ENCODE results near the gene IFT20.

The IFT20 gene, protein sequence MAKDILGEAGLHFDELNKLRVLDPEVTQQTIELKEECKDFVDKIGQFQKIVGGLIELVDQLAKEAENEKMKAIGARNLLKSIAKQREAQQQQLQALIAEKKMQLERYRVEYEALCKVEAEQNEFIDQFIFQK

DNA sequence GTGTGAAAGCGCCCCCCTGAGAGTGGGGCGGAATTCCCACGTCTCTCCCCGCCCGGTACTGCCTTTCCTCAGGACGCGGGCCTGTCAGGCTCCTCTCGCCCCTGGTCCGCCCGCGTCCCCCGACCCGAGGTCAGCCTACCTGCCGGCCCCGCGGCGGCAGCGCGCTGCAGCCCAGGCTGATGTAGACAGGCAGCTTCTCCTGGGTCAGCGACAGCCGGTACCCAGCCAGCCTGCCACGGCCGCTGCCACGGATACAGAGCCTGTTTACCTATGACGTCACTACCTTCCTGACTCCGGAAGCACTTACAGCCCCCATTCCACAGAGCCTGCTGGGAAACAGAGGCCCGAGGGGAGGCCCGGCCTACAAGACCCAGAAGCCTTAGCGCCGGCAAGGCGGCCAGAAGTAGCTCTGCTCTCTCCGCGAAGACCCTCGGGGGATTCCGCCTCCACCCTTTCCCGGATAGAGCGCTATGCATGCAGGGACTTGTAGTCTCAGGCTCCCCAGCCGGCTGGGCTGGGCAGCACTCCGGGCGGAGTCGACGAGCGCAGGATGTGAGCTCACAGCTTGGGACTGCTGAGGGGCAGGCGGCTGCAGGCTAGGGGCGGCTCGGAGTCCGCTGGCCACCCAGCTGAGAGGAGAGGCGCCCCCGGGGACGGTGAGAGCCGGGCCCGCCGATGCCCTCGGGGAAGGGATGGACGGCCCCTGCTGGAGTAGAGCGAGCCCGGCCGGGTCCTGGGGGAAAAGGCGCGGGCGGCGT is at the start of gene IFT20, which contains the start of gene TNFAIP1:
TSS of gene IFT20 (minus strand) at position 272 of the 758 bp plus-strand sequence. CDS start 3,487 bp downstream, outside the sequence.
TSS of gene TNFAIP1 (plus strand) at position 561 of the 758 bp plus-strand sequence. CDS start 3,761 bp downstream, outside the sequence.
- in situ Hi-C loops (cut with MboI; ENCODE audit: low sequenced_read_pairs), result no loop called here

DNA sequence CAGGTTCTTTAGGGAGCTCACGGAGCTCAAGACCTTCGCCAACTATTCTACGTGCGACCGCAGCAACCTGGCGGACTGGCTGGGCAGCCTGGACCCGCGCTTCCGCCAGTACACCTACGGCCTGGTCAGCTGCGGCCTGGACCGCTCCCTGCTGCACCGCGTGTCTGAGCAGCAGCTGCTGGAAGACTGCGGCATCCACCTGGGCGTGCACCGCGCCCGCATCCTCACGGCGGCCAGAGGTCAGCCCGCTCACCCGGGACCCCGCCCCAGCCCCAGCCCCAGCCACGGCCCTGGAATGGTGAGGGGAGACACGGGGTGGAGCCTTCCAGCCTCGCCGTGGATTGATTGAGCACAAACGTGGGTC is 49.7 kb upstream of the IFT20 start:
- in situ Hi-C loops (cut with MboI; ENCODE audit: low sequenced_read_pairs), result no loop called here

DNA sequence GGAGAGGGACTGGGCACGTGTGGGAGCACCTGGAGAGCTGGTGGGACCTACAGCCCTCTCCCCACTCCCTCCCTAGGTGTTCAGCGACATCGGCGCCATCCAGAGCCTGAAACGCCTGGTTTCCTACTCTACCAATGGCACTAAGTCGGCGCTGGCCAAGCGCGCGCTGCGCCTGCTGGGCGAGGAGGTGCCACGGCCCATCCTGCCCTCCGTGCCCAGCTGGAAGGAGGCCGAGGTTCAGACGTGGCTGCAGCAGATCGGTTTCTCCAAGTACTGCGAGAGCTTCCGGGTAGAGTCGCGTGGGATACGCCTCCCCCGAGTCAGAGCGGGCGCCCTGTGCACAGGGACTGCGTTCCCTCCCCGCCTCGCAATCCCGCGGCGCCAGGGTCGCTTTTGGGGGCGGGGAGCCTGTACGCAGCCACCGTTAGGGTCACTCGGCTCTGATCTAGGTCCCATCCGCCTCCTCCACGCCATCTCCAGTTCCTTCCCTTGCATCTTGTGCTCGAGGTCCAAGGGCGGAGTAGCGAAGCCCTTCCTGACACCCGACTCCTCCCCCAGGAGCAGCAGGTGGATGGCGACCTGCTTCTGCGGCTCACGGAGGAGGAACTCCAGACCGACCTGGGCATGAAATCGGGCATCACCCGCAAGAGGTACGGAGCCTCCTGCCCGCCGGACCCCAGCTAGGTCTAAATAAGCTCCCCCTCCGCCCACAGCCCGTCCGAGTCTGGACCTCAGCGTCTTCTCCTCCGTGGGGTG is 49.2 kb upstream of the IFT20 start:
- in situ Hi-C loops (cut with MboI; ENCODE audit: low sequenced_read_pairs), result no loop called here

DNA sequence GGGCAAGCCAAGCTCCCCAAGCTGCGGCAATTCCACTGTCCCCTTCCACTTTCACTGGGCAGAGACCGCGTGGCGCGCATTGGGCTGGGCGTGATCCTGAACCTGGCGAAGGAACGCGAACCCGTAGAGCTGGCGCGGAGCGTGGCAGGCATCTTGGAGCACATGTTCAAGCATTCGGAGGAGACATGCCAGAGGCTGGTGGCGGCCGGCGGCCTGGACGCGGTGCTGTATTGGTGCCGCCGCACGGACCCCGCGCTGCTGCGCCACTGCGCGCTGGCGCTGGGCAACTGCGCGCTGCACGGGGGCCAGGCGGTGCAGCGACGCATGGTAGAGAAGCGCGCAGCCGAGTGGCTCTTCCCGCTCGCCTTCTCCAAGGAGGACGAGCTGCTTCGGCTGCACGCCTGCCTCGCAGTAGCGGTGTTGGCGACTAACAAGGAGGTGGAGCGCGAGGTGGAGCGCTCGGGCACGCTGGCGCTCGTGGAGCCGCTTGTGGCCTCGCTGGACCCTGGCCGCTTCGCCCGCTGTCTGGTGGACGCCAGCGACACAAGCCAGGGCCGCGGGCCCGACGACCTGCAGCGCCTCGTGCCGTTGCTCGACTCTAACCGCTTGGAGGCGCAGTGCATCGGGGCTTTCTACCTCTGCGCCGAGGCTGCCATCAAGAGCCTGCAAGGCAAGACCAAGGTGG is 46.0 kb upstream of the IFT20 start:
- in situ Hi-C loops (cut with MboI; ENCODE audit: low sequenced_read_pairs), result no loop called here

DNA sequence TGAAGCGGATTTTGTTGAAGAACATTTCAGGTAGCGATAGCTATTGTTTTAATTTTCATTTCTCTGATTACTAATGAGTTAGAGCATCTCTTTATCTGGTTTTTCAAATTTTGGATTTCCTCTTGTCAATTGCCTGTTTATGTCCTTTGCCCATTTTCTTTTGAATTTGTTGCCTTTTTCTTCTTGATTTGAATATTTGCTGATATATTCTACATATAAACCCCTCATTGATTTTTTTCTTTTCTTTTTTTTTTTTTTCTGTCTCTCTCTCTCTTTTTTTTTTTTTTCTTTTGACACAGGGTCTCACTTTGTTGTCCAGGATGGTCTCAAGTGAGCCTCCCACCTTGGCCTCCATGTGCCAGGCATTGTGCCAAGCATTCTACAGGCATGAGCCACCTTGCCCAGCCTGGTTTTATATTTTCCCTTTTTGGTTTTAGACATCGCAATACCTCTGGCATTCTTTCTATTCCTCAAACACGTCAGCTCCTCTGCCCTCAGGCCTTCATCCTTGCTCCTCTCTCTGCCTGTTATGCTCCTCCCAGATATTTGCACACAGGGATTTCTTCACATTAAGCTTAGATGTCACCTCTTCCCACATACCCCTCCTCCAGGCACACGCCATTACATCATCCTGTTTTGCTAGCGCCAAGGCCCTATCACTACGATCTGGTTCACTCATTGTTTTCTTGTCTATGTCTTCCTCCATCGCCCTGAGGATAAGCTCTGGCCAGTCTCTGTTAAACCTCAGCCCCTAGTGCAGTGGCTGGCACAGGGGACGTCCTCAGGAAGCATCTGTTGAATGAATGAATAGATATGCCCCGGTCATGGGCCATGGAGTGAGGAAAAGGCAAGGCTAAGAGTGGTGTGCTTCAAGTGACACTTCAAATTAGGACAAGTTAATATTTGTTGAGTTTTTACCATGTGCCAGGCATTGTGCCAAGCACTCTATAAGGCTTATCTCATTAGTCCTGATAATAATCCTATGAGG is 44.8 kb upstream of the IFT20 start:
- in situ Hi-C loops (cut with MboI; ENCODE audit: low sequenced_read_pairs), result no loop called here

DNA sequence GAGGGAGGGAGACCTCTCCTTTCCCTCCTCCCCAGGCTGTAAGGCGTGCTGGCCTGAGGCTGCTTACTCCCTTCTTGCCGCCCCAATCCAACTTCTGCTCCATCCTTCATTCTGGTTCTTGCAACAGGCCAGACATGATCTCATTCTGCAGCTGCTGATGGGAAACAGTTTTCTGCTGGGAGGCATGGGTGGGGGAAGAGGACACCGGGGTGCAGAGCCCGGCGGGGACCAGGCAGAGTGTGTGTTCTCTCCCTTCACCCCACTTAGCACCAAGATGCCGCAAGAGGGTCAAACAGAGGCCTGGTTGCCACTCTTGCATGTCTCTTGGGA is 37.6 kb upstream of the IFT20 start:
- in situ Hi-C loops (cut with MboI; ENCODE audit: low sequenced_read_pairs), result no loop called here

DNA sequence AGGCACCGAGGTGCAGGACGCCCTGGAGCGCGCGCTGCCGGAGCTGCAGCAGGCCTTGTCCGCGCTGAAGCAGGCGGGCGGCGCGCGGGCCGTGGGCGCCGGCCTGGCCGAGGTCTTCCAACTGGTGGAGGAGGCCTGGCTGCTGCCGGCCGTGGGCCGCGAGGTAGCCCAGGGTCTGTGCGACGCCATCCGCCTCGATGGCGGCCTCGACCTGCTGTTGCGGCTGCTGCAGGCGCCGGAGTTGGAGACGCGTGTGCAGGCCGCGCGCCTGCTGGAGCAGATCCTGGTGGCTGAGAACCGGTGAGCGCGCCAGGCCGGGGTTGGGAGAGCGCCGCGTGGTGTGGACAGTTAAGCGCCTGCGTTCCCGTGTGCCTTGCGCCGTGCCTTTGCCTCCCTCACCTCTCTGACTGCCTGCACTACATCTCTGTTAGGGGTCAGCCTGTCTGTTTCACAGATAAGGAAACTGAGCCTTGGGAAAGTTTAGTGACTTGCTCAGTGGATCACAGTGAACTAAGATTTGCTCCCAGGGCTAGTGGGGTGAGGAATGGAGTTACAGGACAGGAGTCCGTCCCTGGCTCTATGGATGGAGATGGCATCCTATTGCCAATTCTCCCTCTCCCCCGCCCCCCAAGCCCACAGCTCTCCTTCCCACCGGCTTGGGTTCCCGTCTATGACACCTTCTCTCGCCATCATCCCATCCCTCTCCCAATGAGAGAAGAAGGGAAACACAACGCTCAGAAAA is 37.1 kb upstream of the IFT20 start:
- in situ Hi-C loops (cut with MboI; ENCODE audit: low sequenced_read_pairs), result no loop called here

DNA sequence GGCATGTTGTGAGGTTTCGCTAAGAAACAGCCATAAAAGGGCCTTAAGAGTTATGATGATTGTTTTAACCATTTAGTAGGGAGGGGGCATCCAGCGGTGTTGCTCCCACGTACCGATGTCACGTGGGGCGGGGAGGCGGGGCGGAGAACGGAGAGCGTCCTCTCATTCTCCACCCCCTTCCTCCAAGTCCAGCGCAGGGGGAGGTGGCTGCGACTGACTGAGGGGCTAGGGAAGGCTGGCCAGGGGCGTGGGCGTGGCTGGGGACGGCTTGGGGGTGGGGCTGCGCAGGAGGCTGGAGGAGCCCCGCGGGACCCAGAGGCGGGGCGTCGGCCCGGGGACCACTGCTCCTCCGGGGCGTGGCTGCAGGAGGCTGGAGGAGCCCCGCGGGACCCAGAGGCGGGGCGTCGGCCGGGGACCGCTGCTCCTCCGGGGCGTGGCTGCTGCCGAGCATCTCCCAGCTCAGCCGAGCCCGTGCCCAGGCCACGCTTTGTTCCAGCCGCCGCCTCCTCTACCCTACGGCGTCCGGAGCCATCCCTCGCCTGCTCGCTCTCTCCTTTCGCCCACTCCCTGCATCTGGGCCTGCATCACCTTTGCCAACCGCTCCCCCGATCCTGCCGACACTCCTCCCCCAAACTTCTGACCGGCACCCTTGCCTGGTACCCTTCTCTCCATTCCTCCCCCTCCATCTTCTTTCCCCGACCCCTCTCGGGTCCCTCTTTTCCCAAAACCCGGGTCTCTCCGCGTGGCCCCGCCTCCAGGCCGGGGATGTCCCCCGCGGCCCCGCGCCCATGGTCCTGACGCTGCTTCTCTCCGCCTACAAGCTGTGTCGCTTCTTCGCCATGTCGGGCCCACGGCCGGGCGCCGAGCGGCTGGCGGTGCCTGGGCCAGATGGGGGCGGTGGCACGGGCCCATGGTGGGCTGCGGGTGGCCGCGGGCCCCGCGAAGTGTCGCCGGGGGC is 36.3 kb upstream of the IFT20 start, which contains the start of gene SARM1:
TSS of gene SARM1 (plus strand) at position 450 of the 958 bp plus-strand sequence. CDS start at position 789, 339 bp downstream.
- in situ Hi-C loops (cut with MboI; ENCODE audit: low sequenced_read_pairs), result no loop called here

DNA sequence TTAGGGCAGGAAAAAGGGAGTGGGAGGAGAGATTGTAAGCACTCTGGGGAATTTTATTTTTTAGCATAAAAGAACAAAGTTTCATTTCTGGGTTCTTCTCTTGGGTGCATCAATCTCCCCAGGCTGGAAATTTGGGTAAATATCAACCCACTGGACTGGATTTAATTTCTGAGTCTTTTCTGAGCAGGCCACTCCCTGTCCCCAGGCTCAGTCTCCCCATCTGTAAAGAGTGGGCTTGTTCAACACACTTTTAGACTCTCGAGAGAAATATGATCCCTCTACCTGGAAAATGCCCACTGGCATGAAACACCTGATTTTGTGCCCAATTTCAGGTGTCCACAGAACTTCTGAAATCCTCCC is 35.5 kb upstream of the IFT20 start:
- in situ Hi-C loops (cut with MboI; ENCODE audit: low sequenced_read_pairs), result no loop called here

DNA sequence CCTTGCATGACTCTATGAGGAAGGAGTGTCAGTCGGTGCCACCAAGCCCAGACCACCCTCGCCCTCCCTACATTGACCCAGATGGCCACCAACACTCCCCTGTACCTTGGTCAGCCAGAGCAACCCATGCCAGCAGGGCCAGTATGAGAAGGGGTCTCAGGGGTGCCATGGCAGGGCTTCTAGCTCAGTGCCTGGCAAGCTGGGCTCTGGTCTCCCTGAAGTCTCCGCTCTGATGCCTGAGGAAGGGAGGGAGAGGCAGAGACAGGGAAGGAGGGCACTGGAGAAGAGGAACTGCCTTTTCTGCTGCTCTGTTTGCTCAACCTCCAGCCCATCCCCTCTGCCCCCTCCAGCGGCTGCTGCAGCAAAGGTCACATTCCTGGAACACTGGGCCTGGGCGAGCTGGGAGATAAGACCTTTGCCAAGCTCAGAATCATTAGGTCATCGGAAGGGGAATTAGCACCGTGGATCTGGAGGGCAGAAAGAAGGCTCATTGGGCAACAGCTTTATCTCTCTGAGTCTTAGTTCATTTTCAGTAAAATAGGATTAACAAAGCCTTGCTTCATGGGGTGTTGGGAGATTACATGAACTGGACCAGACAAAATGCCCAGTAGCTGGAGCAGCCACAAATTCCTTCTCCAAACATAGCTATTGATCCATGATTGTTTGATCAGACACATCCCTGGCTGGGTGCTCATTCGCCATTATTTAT is 34.9 kb upstream of the IFT20 start, which contains the start of gene VTN:
TSS of gene VTN (minus strand) at position 273 of the 709 bp plus-strand sequence. CDS start at position 169, 104 bp downstream.
- in situ Hi-C loops (cut with MboI; ENCODE audit: low sequenced_read_pairs), result no loop called here

DNA sequence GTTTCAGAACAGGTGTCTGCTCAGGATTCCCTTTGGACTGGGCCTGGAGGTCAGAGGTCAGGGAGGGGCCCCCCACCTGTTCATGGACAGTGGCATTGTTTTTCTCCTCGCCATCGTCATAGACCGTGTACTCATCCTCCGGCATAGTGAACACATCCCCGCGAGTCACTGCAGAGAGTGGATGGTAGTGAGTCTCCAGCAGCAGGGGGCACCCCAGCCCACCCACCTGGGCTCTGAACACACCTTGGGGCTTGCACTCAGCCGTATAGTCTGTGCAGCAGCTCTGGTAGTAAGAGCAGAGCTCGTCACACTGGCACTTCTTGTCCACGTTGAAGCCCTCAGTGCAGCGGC is 34.4 kb upstream of the IFT20 start:
- in situ Hi-C loops (cut with MboI; ENCODE audit: low sequenced_read_pairs), result no loop called here

DNA sequence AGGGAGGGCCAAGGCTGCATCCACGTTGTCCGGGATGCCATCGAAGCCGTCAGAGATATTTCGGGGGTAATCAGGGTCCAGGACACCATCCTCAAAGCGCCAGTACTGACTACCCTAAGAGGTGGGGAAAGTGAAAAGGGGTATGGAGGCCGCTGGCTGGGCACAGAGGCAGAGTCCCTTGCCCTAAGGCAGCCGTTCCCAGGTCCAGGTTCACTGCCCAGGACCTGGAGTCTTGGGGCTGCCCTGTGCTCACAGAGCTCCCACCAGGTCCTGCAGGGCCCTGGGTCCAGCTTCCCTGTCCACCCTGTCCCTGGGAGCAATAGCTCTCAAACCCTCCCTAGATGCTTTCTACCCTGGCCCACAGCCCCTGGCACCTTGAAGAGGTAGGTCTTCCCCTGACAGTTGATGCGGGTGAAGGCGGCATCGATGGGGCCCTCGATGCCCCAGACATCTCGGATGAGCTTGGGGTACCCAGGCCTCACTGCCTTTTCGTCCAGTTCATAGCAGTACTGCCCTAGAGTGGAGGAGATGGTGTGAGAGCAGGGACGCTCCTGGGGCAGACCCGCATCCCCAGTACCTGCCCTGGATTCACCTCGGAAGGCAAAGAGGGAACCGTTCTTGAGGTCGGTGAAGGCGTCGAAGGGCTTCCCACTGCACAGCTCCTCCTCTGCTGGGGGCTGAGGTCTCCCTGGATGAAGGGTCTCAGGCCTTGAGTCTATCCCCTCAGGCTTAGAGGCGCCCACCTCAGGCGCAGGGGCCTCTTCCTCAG is 33.8 kb upstream of the IFT20 start:
- in situ Hi-C loops (cut with MboI; ENCODE audit: low sequenced_read_pairs), result no loop called here

DNA sequence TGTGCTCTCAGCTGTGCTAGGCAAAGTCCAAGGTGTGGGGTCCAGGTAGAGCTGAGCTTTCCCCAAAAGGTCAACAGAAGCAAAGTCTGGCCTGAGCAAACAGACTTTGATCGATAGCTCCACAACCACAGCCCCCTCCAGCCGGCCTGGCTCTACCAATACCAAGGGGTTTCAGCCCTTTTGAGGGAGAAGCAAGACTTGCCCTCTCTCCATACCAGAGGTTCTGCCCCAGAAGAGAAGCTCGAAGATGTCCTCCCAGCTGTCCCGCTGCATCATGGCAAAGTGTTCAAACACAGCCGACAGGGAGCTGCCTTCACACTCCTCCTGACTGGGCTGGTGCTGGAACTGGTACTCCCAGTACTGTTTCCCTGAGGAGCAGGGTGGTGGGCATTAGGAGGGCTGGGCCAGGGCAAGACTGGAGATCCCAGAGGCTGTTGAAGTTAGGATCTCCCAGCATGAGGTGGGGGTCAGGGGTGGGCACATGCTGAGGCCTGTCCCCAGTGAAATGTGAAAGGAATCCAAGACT is 33.1 kb upstream of the IFT20 start:
- in situ Hi-C loops (cut with MboI; ENCODE audit: low sequenced_read_pairs), result no loop called here

DNA sequence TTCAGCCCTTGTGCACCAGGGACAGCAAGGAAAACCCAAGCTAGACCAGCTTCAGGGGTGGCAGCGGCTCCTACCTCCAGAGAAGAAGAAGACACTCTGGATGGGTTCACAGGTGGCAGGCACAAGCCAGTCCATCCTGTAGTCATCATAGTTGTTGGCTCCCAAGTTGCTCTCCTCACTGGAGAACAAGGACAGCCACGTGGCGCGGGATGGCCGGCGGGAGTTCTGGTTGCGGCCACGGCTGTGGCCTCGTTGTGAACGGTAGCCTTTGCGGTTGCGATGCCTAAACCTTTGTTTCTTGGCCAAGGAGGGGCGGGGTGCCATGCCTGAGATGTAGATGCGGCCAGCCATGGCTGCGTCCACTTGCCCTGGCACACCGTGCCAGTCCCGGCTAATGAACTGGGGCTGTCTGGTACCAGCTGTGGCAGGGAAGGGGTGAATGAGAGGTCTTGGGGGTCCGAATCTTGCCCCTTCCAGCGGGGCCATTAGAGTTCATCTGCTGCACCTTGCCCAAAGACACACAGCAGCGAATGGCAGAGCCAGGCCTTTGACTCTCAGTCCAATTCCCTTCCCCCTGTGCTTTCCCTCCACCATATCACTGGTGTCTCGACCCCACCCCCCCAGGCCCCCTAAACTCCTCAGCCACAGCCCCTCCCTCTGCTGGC is 32.5 kb upstream of the IFT20 start:
- in situ Hi-C loops (cut with MboI; ENCODE audit: low sequenced_read_pairs), result no loop called here

DNA sequence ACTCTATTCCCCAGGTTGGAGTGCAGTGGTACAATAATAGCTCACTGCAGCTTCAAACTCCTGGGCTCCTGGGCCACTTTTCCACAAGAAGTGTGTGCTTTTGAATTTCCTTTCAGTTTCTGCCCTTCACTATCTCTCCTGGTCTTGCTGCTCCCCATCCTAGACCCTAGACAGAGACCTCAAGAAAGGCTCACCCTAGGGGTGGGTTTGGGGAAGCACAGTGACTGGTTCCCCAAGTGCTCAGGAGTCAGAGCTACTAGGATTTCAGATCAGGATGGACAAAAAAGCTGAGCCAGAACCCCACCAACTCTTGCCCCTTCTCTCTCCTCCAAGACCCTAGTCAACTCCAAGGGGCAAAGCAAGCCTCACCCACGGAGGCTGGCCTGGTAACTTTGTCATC is 31.3 kb upstream of the IFT20 start:
- in situ Hi-C loops (cut with MboI; ENCODE audit: low sequenced_read_pairs), result no loop called here

DNA sequence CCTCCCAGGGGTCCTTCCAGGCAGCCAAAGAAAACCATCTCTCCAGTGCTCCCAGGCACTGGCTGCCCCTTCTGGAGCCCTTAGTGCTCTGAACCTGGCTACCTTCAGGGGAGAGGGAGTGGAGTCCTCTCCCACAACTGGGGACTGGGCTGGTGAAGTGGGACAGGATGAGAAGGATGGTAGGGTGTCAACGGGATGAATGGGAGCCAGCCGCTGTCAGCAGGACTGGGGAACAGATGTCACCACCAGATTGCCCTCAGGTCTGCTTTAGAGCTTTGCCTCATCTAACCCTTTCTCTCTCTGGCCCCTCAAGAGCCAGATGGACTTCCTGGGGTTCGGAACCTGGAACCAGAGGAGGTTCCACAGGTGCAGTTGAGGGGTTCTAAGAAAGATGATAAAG is 30.2 kb upstream of the IFT20 start:
- in situ Hi-C loops (cut with MboI; ENCODE audit: low sequenced_read_pairs), result no loop called here

Measured in HL-60/S4 treated with retinoic acid at 250 ng/mL for 4 days and 3 days (cell line).